ENCODE data around the gene ENO3. TPM values are rescaled to one million over a fixed set of nuclear protein-coding genes. Genes with fewer than 3 reads are reported as not detected.
"Not testable (repeated sequence)": the region's sequence is repeated elsewhere in the genome, so short reads cannot be mapped to it uniquely, and the experiment has no call there.

Gene ENO3
- total RNA-seq = 1 to 10 TPM; 1.0 to 7.9 (median 4.9) TPM

- TF ChIP-seq CTCF (IDR thresholded peaks at IDR 0.05) (no peak), POLR2A (IDR thresholded peaks at IDR 0.05) (no peak)
- 55 to 60% methylated on average over 7 of the region's 7 CpGs for WGBS, 2 donors
- no peak for DNase-seq (ENCODE audit: low spot score in 2 of 2)
- intact Hi-C loops (cut with DNase I; ENCODE audit: low total_unique reads) = no loop called here
- H3K4me3 ChIP-seq (ENCODE audit: low read depth, poor library complexity, severe bottlenecking) = peak within 1 kb of the TSS; percentile 44
Observed at GRCh38 chr17:4950746-4951204, at the start of gene ENO3. Gene ENO3, plus strand, starts transcription at chr17:4951119. Its CDS starts 711 bp downstream, at chr17:4951830.

- intact Hi-C loops (cut with DNase I; ENCODE audit: low total_unique reads) = no loop called here
- 55 to 66% methylated on average over 46 to 47 of the region's 48 CpGs for WGBS, 2 donors
- H3K4me3 ChIP-seq (ENCODE audit: low read depth, poor library complexity, severe bottlenecking) = no peak overlapping the region
- DNase-seq (ENCODE audit: low spot score in 2 of 2) = no peak
- TF ChIP-seq POLR2A (IDR thresholded peaks at IDR 0.05) (no peak), CTCF (IDR thresholded peaks at IDR 0.05) (no peak)
Observed at GRCh38 chr17:4901648-4902344, 49.1 kb upstream of the ENO3 start.

- DNase-seq (ENCODE audit: low spot score in 2 of 2) = no peak
- no peak for TF ChIP-seq POLR2A (IDR thresholded peaks at IDR 0.05)
- TF ChIP-seq CTCF (IDR thresholded peaks at IDR 0.05) = no peak
- no peak overlapping the region for H3K4me3 ChIP-seq (ENCODE audit: low read depth, poor library complexity, severe bottlenecking)
- 73 to 76% methylated on average over 8 of the region's 8 CpGs for WGBS, 2 donors
- intact Hi-C loops (cut with DNase I; ENCODE audit: low total_unique reads) = no loop called here
Observed at GRCh38 chr17:4902540-4902939, 48.4 kb upstream of the ENO3 start.

- no peak within 1 kb of the TSS for H3K4me3 ChIP-seq (ENCODE audit: low read depth, poor library complexity, severe bottlenecking)
- intact Hi-C loops (cut with DNase I; ENCODE audit: low total_unique reads) = no loop called here
- DNase-seq (ENCODE audit: low spot score in 2 of 2) = peak; percentile 85 to 94
- TF ChIP-seq CTCF (IDR thresholded peaks at IDR 0.05) (peak in 1 of 3 donors; percentile 62), POLR2A (IDR thresholded peaks at IDR 0.05) (no peak)
- WGBS, 2 donors = 12 to 16% methylated on average over 10 of the region's 10 CpGs
Observed at GRCh38 chr17:4903051-4903818, 47.7 kb upstream of the ENO3 start, which contains the start of gene CHRNE. Gene CHRNE, minus strand, starts transcription at chr17:4903098. Its CDS starts 35 bp downstream, at chr17:4903063.

GRCh38 chr17:4906642-4907041 lies 44.3 kb upstream of the ENO3 start:
- not testable (repeated sequence) for DNase-seq (ENCODE audit: low spot score in 2 of 2); H3K4me3 ChIP-seq (ENCODE audit: low read depth, poor library complexity, severe bottlenecking)
- intact Hi-C loops (cut with DNase I; ENCODE audit: low total_unique reads) = loop anchor here (5.0 kb wide), 1 partner anchor 91 kb away; the partner anchor contains the start of genes INCA1 and KIF1C

GRCh38 chr17:4908301-4908700 lies 42.6 kb upstream of the ENO3 start:
- 19 to 40% methylated on average over 10 of the region's 10 CpGs for WGBS, 2 donors
- intact Hi-C loops (cut with DNase I; ENCODE audit: low total_unique reads) = loop anchor here (5.0 kb wide), 1 partner anchor 89 kb away; the partner anchor contains the start of genes INCA1 and KIF1C
- no peak for DNase-seq (ENCODE audit: low spot score in 2 of 2)
- no peak for TF ChIP-seq CTCF (IDR thresholded peaks at IDR 0.05)
- no peak for TF ChIP-seq POLR2A (IDR thresholded peaks at IDR 0.05)
- H3K4me3 ChIP-seq (ENCODE audit: low read depth, poor library complexity, severe bottlenecking) = no peak overlapping the region
